NOMO-1 treated with DMSO at 0.1 percent for 48 hours (cell line): Measurements from ENCODE around the gene ETF1.

Source experiments
- DNase-seq: peaks from one replicate; lab custom pipeline; 2025; ENCODE audit not compliant: unreplicated experiment; lab: John Stamatoyannopoulos, UW

ETF1 gene

GRCh38 chr5:138563340-138564118 lies 20.5 kb upstream of the ETF1 start:
- DNase-seq, result no peak

GRCh38 chr5:138560971-138561370 lies 17.9 kb upstream of the ETF1 start:
- DNase-seq, result no peak

- no peak for DNase-seq
Observed at GRCh38 chr5:138559937-138560336, 16.9 kb upstream of the ETF1 start.

- no peak for DNase-seq
Observed at GRCh38 chr5:138557677-138558076, 14.6 kb upstream of the ETF1 start.

DNA sequence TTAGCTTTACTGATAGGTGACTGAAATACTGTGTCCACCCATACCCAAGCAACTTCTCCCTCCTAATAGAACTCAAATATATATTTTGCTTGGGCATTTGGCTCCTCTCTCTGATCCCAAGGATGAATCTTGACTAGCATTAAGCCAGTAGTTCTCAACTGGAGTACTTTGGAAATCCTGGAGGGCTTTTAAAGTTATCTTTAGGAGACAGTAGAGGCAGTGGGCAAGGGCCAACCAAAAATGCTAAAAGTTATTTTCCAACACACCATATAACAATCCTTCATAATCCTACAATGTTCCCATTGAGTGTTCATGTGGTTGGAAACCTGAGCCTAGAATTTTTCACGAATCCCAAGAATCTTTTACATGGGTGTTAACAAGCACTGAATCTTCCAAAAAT lies 11.1 kb upstream of the ETF1 start:
- no peak for DNase-seq

- DNase-seq, result no peak
Observed at GRCh38 chr5:138553437-138554095, 10.5 kb upstream of the ETF1 start.

- DNase-seq, result no peak
Observed at GRCh38 chr5:138552657-138553056, 9.6 kb upstream of the ETF1 start.

- DNase-seq, result no peak
Observed at GRCh38 chr5:138549414-138549813, 6.4 kb upstream of the ETF1 start.

DNA sequence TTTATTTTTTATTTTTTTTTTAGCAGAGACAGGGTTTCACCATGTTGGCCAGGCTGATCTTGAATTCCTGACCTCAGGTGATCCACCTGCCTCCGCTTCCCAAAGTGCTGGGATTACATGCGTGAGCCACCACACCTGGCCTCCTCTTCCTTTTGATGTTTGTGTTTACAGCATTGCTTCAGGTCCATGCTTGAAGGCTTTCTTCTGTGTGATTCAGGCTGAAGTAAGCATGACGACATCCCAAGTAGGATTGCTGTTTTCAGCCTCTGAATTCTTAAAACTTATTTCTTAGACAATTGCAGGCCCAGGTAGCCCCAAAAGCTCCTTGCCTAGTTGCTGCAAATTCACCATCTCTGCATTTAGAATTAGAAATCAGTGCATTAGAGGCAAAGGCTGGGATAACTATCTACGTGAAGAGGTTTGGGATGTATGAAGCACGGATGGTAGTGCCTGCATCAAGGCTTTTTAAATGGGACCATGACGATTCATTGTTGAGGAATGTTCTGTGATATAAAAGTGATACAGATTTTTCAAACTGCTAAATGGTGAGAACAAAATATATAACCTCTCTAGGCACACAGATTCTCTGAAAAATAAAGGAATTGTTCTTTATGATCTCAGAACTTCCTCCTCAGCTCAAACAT lies 3.0 kb upstream of the ETF1 start:
- DNase-seq, result no peak

- DNase-seq, result peak; percentile 4
Observed at GRCh38 chr5:138544181-138545134, 1.4 kb upstream of the ETF1 start.

DNA sequence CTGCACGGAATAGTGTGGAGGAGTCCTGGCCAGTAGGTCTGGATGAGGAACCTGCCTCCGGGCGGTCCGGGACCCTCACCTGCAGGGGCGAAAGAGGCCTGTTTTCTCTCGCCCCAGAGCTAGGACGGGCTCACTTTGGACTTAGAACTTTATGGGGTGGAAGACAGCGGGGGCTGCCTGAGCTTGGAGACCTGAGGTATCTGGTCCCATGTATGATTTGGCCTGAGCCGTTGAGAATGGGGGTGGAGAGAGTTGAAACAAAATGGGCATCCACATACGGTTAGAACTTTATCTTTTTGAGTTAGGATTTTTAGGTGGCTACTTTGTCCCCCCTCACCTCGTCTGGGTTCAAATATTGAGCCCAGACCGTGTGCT lies 681 bp upstream of the ETF1 start:
- no peak for DNase-seq

DNA sequence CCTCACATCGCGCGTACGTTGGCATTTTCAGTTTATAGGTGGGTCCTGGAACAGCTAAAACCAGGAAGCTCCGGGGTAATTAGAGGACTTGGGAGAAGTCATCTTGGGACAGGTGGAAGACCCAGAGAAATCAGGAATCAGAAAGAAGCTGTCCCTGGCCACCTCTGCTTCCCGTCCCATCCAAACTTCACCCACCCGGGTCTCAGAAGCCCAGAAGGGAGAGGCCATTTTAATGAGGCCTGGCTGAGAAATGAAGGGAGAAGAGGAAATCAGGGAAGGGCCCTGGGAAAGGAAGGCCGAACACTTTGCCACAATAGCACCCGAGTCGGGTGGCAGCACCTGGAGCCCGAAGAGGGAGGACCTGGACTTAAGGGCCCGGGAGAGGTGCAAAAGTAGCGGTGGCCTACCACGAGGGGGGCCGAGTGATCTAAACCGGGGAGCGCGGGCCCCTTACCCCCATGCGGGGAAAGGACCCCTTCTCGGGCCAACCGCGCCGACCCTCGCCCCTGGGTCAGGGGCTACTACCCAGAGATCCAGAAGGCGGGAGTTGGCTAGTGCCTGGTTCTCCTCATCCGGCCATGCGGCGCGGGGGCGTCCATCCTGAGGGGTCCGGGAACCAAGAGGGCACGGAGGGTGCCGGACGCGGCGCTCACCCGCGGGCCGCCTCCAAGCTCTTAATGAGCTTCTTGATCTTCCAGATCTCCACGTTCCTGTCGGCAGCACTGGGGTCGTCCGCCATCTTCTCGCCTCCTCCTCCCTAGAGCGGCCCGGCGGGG lies 668 bp downstream of the ETF1 start:
- no peak for DNase-seq

DNA sequence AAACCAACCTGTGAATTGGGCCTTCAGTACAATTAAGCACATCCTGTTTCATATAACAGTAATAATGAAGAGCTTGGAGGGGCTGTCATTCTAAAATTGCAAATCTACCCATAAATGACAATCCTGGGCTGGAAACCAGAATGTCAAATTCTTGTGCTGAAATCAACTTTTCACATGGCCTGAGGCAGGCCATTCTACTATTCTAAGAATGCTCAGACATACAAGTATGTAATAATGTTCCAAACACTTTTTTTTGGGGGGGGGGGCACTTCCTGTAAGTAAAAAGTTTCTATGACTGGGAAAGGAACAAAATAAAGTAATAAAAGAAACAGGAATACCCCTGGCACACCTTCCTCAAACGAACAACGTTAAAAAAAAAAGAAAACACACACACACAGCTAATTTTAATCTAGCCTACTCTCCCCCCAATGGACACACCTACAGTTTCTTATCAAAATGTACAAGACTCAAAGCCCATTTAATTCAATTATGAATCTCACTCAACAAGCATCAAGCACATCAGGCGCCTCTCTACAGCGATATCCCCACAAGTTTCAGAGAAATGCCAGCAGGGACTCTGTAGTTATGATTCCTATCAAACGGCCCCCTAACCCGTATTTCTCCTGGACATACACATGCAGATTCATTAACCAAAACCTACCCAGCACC lies 1.4 kb downstream of the ETF1 start:
- no peak for DNase-seq

GRCh38 chr5:138539791-138540190 lies 3.2 kb downstream of the ETF1 start:
- DNase-seq, result no peak

DNA sequence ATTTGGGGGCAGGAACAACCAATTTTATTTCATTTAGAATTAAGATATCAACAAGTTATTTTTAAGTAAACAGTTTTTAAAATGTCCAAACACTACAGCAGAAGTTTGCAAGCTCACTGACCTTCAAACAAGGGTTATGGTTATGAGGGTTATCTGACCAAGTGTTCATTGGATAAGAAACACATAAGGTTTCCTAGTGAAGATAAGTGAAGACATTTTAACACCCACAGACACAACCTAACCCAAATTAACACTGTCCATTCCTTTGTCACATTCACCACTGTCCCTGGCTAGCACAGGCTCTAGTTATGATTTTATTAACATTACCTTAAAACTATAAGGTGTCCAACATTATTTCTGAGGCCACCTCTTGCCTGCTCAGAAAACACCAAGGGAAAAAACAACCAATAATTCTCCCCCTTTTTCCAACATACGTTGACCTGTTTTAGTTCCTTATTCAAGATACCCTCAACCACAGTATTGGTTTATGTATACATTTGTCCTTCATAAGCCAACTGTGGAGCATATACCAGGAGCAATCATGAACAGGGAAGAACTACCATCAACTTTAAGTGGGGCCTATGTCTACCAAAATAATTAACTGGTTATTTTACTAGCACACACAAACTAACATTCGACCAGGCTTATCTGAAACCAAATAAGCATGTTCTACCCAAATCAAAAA lies 4.0 kb downstream of the ETF1 start:
- no peak for DNase-seq

GRCh38 chr5:138536665-138537315 lies 6.2 kb downstream of the ETF1 start:
- DNase-seq, result no peak

GRCh38 chr5:138536215-138536614 lies 6.8 kb downstream of the ETF1 start:
- no peak for DNase-seq

- DNase-seq, result no peak
Observed at GRCh38 chr5:138533973-138534941, 8.8 kb downstream of the ETF1 start.
